Lower leg skin (tissue), 4 donors: ENCODE data around the gene DPYD. TPM values are rescaled to one million over a fixed set of nuclear protein-coding genes. Genes with fewer than 3 reads are reported as not detected.

Experiments used
- DNase-seq, 2 donors: peaks; one replicate each; pipeline ENCODE4 v3.0.0-alpha.2; 2019; ENCODE audit warnings: low spot score in 2 of 2
- H3K4me3 ChIP-seq: fragments of 200-600 bp; sonication (generic); 2 replicates; pipeline ENCODE4 v1.5.1; 2017; ENCODE audit warnings: mild to moderate bottlenecking, low read depth; ENCODE audit not compliant: poor library complexity, severe bottlenecking
- CTCF ChIP-seq, 3 donors: fragments of 450-650 bp; IDR thresholded peaks; one replicate each; pipeline ENCODE4 v1.5.1; 2016; ENCODE audit warnings: antibody characterized with exemption in 3 of 3, mild to moderate bottlenecking in 3 of 3, moderate library complexity in 2 of 3
- POLR2A ChIP-seq, 2 donors: fragments of 450-650 bp; IDR thresholded peaks; one replicate each; pipeline ENCODE4 v1.6.1; 2016 to 2017; ENCODE audit warnings: antibody characterized with exemption in 2 of 2, mild to moderate bottlenecking in 1 of 2, moderate library complexity in 1 of 2
- WGBS, 2 donors: methylation state at CpG; one replicate each; pipeline ENCODE4 v1.1.5; 2018; 5-methylcytosine and 5-hydroxymethylcytosine counted together
- intact Hi-C: fragments of 100-400 bp; cut with DNase I; formaldehyde crosslinking; loops from one replicate; pipeline ENCODE4 v1.15.0; 2023; ENCODE audit warnings: low total_unique reads
- total RNA-seq, 4 donors: library from RNA; depleted of rRNA; stranded (reverse); fragments of >200 nt; gene quantifications; one replicate each; pipeline ENCODE4 v1.1.0, GENCODE V29; 2016

The DPYD gene
- total RNA-seq, 4 donors from 2014 or later: 10.6 to 16.1 (median 14.6) TPM

GRCh38 chr1:97849345-97850340 lies 71.2 kb downstream of the DPYD start:
- H3K4me3 ChIP-seq: no peak overlapping the region
- 60 to 67% methylated on average over 4 of the region's 4 CpGs for WGBS, 2 donors
- intact Hi-C loops: no loop called here
- DNase-seq: no peak
- TF ChIP-seq POLR2A (IDR thresholded peaks at IDR 0.05): no peak
- TF ChIP-seq CTCF (IDR thresholded peaks at IDR 0.05): no peak

GRCh38 chr1:97845805-97846204 lies 75.0 kb downstream of the DPYD start:
- no peak for DNase-seq
- 96 to 99% methylated on average over 10 of the region's 10 CpGs for WGBS, 2 donors
- no peak for TF ChIP-seq POLR2A (IDR thresholded peaks at IDR 0.05)
- no peak for TF ChIP-seq CTCF (IDR thresholded peaks at IDR 0.05)
- intact Hi-C loops: no loop called here
- no peak overlapping the region for H3K4me3 ChIP-seq

GRCh38 chr1:97844552-97845089 lies 76.2 kb downstream of the DPYD start:
- H3K4me3 ChIP-seq: no peak overlapping the region
- DNase-seq: no peak
- intact Hi-C loops: no loop called here
- TF ChIP-seq POLR2A (IDR thresholded peaks at IDR 0.05) (no peak), CTCF (IDR thresholded peaks at IDR 0.05) (no peak)
- WGBS, 2 donors: 89 to 94% methylated on average over 3 to 5 of the region's 5 CpGs

- no peak overlapping the region for H3K4me3 ChIP-seq
- TF ChIP-seq CTCF (IDR thresholded peaks at IDR 0.05) (no peak), POLR2A (IDR thresholded peaks at IDR 0.05) (no peak)
- intact Hi-C loops: no loop called here
- WGBS, 2 donors: 93 to 100% methylated on average over 1 of the region's 1 CpG
- no peak for DNase-seq
Observed at GRCh38 chr1:97841338-97841737, 79.5 kb downstream of the DPYD start.

GRCh38 chr1:97837161-97837560 lies 83.7 kb downstream of the DPYD start:
- intact Hi-C loops: no loop called here
- TF ChIP-seq POLR2A (IDR thresholded peaks at IDR 0.05): no peak
- no peak for TF ChIP-seq CTCF (IDR thresholded peaks at IDR 0.05)
- no peak for DNase-seq
- 25 to 30% methylated on average over 1 of the region's 1 CpG for WGBS, 2 donors
- H3K4me3 ChIP-seq: no peak overlapping the region
